HEK293 (cell line): Measurements from ENCODE around the gene MCFD2.

Experiments
- ATF2 ChIP-seq: fragments of 450-650 bp; formaldehyde crosslinking; IDR thresholded peaks from 2 replicates; pipeline ENCODE4 v1.5.1; 2016; ENCODE audit warnings: missing biosample characterization, missing genetic modification characterization, low read depth
- BCL6B ChIP-seq: fragments of 450-650 bp; formaldehyde crosslinking; IDR thresholded peaks from 2 replicates; pipeline ENCODE4 v1.5.1; 2017; ENCODE audit warnings: missing biosample characterization, missing genetic modification characterization
- FEZF1 ChIP-seq: fragments of 450-650 bp; formaldehyde crosslinking; IDR thresholded peaks from 2 replicates; pipeline ENCODE4 v1.5.1; 2016; ENCODE audit warnings: missing biosample characterization, missing genetic modification characterization
- GLI4 ChIP-seq: fragments of 450-650 bp; formaldehyde crosslinking; IDR thresholded peaks from 2 replicates; pipeline ENCODE4 v1.5.1; 2016; ENCODE audit warnings: missing biosample characterization, missing genetic modification characterization
- INSM2 ChIP-seq: fragments of 450-650 bp; formaldehyde crosslinking; IDR thresholded peaks from 2 replicates; pipeline ENCODE4 v1.5.1; 2016; ENCODE audit warnings: missing biosample characterization, missing genetic modification characterization
- KLF1 ChIP-seq: fragments of 450-650 bp; formaldehyde crosslinking; IDR thresholded peaks from 2 replicates; pipeline ENCODE4 v1.5.1; 2016; ENCODE audit warnings: missing biosample characterization, missing genetic modification characterization
- KLF10 ChIP-seq: fragments of 450-650 bp; IDR thresholded peaks from 2 replicates; pipeline ENCODE4 v1.5.1; 2018; ENCODE audit warnings: missing biosample characterization, mild to moderate bottlenecking, missing genetic modification characterization
- KLF17 ChIP-seq: fragments of 450-650 bp; formaldehyde crosslinking; IDR thresholded peaks from 2 replicates; pipeline ENCODE4 v1.5.1; 2016; ENCODE audit warnings: missing biosample characterization, missing genetic modification characterization
- SETDB1 ChIP-seq: IDR thresholded peaks from one replicate; pipeline ENCODE4 v1.6.1; 2017; ENCODE audit warnings: mild to moderate bottlenecking, low read length, moderate library complexity, mixed read lengths; ENCODE audit not compliant: insufficient read length
- SP2 ChIP-seq: fragments of 450-650 bp; formaldehyde crosslinking; IDR thresholded peaks from 2 replicates; pipeline ENCODE4 v1.5.1; 2016; ENCODE audit warnings: missing biosample characterization, missing genetic modification characterization
- TCF7L2 ChIP-seq: IDR thresholded peaks from 2 replicates; pipeline ENCODE4 v1.6.1; 2011; ENCODE audit warnings: low read depth, mild to moderate bottlenecking, inconsistent platforms, low read length, moderate library complexity, borderline replicate concordance
- ZBTB17 ChIP-seq: fragments of 450-650 bp; formaldehyde crosslinking; IDR thresholded peaks from 2 replicates; pipeline ENCODE4 v1.5.1; 2016; ENCODE audit warnings: missing biosample characterization, missing genetic modification characterization
- ZBTB44 ChIP-seq: fragments of 450-650 bp; IDR thresholded peaks from 2 replicates; pipeline ENCODE4 v1.5.1; 2018; ENCODE audit warnings: missing biosample characterization, mild to moderate bottlenecking, missing genetic modification characterization
- ZFP69B ChIP-seq: fragments of 450-650 bp; formaldehyde crosslinking; IDR thresholded peaks from 2 replicates; pipeline ENCODE4 v1.5.1; 2016; ENCODE audit warnings: missing biosample characterization, missing genetic modification characterization
- ZNF114 ChIP-seq: fragments of 450-650 bp; formaldehyde crosslinking; IDR thresholded peaks from 2 replicates; pipeline ENCODE4 v1.5.0; 2017; ENCODE audit warnings: missing biosample characterization, missing genetic modification characterization
- ZNF175 ChIP-seq: fragments of 450-650 bp; formaldehyde crosslinking; IDR thresholded peaks from 2 replicates; pipeline ENCODE4 v1.5.1; 2016; ENCODE audit warnings: missing biosample characterization, missing genetic modification characterization
- ZNF311 ChIP-seq: fragments of 450-650 bp; formaldehyde crosslinking; IDR thresholded peaks from 2 replicates; pipeline ENCODE4 v1.5.1; 2017; ENCODE audit warnings: missing biosample characterization, missing genetic modification characterization, borderline replicate concordance
- ZNF366 ChIP-seq: fragments of 450-650 bp; formaldehyde crosslinking; conservative IDR thresholded peaks from 2 replicates; pipeline ENCODE4 v1.5.1; 2016; ENCODE audit warnings: missing biosample characterization, missing genetic modification characterization
- ZNF394 ChIP-seq: fragments of 450-650 bp; formaldehyde crosslinking; IDR thresholded peaks from 2 replicates; pipeline ENCODE4 v1.5.1; 2016; ENCODE audit warnings: missing biosample characterization, missing genetic modification characterization, mild to moderate bottlenecking, moderate library complexity, borderline replicate concordance
- ZNF449 ChIP-seq: fragments of 450-650 bp; formaldehyde crosslinking; IDR thresholded peaks from 2 replicates; pipeline ENCODE4 v1.5.1; 2017; ENCODE audit warnings: missing biosample characterization, mild to moderate bottlenecking, missing genetic modification characterization, moderate library complexity
- ZNF571 ChIP-seq: fragments of 450-650 bp; formaldehyde crosslinking; IDR thresholded peaks from 2 replicates; pipeline ENCODE4 v1.5.0; 2017; ENCODE audit warnings: missing biosample characterization, missing genetic modification characterization
- ZNF585B ChIP-seq: fragments of 450-650 bp; formaldehyde crosslinking; IDR thresholded peaks from 2 replicates; pipeline ENCODE4 v1.5.1; 2016; ENCODE audit warnings: missing biosample characterization, missing genetic modification characterization
- ZNF600 ChIP-seq: fragments of 450-650 bp; formaldehyde crosslinking; IDR thresholded peaks from 2 replicates; pipeline ENCODE4 v1.5.1; 2016; ENCODE audit warnings: missing biosample characterization, missing genetic modification characterization
- ZNF610 ChIP-seq: fragments of 450-650 bp; formaldehyde crosslinking; IDR thresholded peaks from 2 replicates; pipeline ENCODE4 v1.5.1; 2016; ENCODE audit warnings: missing biosample characterization, missing genetic modification characterization, borderline replicate concordance
- ZNF629 ChIP-seq: fragments of 450-650 bp; formaldehyde crosslinking; IDR thresholded peaks from 2 replicates; pipeline ENCODE4 v1.5.1; 2017; ENCODE audit warnings: missing biosample characterization, missing genetic modification characterization
- ZNF660 ChIP-seq: fragments of 450-650 bp; IDR thresholded peaks from 2 replicates; pipeline ENCODE4 v1.5.1; 2018; ENCODE audit warnings: missing biosample characterization, mild to moderate bottlenecking, missing genetic modification characterization
- ZNF677 ChIP-seq: fragments of 450-650 bp; IDR thresholded peaks from 2 replicates; pipeline ENCODE4 v1.5.0; 2018; ENCODE audit warnings: missing biosample characterization, mild to moderate bottlenecking, missing genetic modification characterization, moderate library complexity
- ZNF776 ChIP-seq: fragments of 450-650 bp; formaldehyde crosslinking; IDR thresholded peaks from 2 replicates; pipeline ENCODE4 v1.5.0; 2017; ENCODE audit warnings: missing biosample characterization, missing genetic modification characterization, borderline replicate concordance
- ZNF777 ChIP-seq: fragments of 450-650 bp; formaldehyde crosslinking; IDR thresholded peaks from 2 replicates; pipeline ENCODE4 v1.5.1; 2017; ENCODE audit warnings: missing biosample characterization, missing genetic modification characterization, borderline replicate concordance
- ZNF785 ChIP-seq: fragments of 450-650 bp; formaldehyde crosslinking; IDR thresholded peaks from 2 replicates; pipeline ENCODE4 v1.5.1; 2016; ENCODE audit warnings: missing biosample characterization, missing genetic modification characterization

The MCFD2 gene

GRCh38 chr2:46909771-46910419 lies 5.7 kb downstream of the MCFD2 start (continued):
- TF ChIP-seq KLF17 (tag by site-specific recombination) (peak; percentile 47; the same call in 1 of the 2 replicates), ZNF677 (tag by site-specific recombination) (no peak), ZNF585B (tag by site-specific recombination) (no peak), ZNF660 (tag by site-specific recombination) (peak; percentile 31; the same call in 1 of the 2 replicates), BCL6B (no peak), ZNF449 (no peak), ATF2 (tag by site-specific recombination) (no peak), INSM2 (no peak), ZNF175 (tag by site-specific recombination) (no peak), ZFP69B (tag by site-specific recombination) (no peak), KLF1 (tag by site-specific recombination) (no peak), ZBTB17 (tag by site-specific recombination) (peak; percentile 67), ZNF311 (tag by site-specific recombination) (no peak), ZNF366 (tag by site-specific recombination) (peak; percentile 50; the same call in 1 of the 2 replicates), ZNF610 (tag by site-specific recombination) (no peak), ZNF571 (no peak), TCF7L2 (no peak), SP2 (tag by site-specific recombination) (no peak), KLF10 (tag by site-specific recombination) (no peak), GLI4 (tag by site-specific recombination) (0 out of 2 replicates have a peak, but pooled peaks have one; percentile 42), SETDB1 (no peak), ZNF785 (tag by site-specific recombination) (no peak), ZNF394 (tag by site-specific recombination) (no peak; the same call in 1 of the 2 replicates), ZNF114 (no peak), ZBTB44 (tag by site-specific recombination) (no peak), ZNF600 (tag by site-specific recombination) (peak; percentile 91), FEZF1 (tag by site-specific recombination) (peak; percentile 57), ZNF776 (tag by site-specific recombination) (no peak), ZNF629 (peak; percentile 36; the same call in 1 of the 2 replicates), ZNF777 (no peak)
